NCI-H1105 (cell line): Measurements from ENCODE around the gene CNST.
"Not testable (repeated sequence)": the region's sequence is repeated elsewhere in the genome, so short reads cannot be mapped to it uniquely, and the experiment has no call there.

Experiments used
- DNase-seq: peaks from one replicate; lab custom pipeline; 2025; lab: John Stamatoyannopoulos, UW

Gene CNST

GRCh38 chr1:246587032-246587431 lies 20.8 kb downstream of the CNST start:
- DNase-seq, result no peak

GRCh38 chr1:246587606-246588005 lies 21.4 kb downstream of the CNST start:
- DNase-seq, result no peak

DNA sequence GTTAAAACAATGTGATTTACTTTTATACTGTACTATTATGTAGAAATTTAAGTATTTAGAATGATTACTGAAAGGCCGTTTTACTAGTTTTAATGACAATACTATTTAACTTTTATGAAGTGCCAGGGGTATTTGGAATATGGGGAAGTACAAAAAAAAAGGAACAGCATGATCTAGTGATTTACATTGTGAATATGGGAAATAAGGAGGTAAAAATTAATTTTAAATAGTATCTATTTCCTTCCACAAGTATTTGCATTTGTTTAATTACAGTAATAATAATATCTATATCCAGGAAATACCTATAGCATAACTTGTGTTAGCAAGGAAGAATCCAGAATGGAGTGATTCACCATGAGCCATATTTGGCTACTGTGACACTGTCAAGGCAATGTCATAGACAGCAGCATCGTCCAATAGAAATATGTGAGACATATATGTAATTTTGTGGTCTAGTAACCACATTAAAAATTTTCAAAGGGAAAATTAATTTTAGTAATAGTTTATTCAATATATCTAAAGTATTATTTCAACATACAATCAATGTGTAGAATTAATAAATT lies 22.0 kb downstream of the CNST start:
- DNase-seq, result no peak

DNA sequence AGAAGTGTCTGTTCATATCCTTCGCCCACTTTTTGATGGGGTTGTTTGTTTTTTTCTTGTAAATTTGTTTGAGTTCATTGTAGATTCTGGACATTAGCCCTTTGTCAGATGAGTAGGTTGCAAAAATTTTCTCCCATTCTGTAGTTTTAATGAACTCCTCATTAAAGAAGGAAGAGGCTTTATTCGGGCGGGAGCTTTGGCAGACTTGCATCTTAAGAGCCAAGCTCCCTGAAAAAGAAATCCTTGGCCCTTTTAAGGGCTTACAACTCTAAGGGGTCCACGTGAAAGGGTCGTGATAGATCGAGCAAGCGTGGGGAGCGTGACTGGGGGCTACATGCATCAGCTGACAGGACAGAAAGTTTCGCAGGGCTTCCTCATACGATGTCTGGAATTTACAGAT lies 23.7 kb downstream of the CNST start:
- not testable (repeated sequence) for DNase-seq

GRCh38 chr1:246591047-246591446 lies 24.8 kb downstream of the CNST start:
- DNase-seq, result no peak

DNA sequence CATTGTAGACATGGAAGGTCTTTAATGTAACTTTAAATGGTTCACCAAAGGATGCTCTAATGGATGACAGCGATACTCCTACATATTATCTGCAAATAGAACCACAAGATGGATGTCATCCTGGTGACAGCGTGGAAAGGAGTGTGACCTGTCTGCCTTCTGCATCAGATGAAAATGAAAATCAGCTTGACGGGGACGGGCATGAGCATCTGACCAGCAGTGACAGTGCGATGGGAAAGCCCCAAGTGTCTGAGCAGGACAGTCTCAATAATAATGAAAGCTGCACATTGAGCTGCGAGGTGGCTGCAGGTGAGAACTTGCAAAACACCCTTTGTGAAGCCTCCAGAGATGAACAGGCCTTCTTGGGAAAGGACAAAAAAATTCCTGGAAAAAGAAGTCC lies 25.2 kb downstream of the CNST start:
- DNase-seq, result no peak

GRCh38 chr1:246591958-246592357 lies 25.7 kb downstream of the CNST start:
- DNase-seq, result no peak

GRCh38 chr1:246592695-246593094 lies 26.4 kb downstream of the CNST start:
- no peak for DNase-seq

DNA sequence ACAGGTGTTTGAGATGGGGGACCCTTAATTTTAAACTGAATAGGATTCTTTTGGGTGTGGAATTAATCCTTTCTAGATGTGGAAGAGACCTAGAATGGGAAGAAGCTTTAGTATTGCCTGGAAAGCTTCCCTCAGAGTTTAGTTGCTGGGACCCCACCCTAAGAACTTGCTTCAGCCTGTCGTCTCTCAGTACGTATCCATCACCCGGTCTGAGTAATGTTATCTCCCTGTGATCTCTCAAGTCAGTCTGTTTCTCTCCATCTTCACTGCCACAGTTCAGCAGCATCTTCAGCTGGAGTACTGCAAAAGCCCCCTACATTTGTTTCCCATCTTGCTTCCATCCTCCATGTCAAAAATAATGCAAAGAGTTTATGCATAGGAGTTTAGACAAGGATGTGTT lies 28.9 kb downstream of the CNST start:
- no peak for DNase-seq

GRCh38 chr1:246597340-246597739 lies 31.1 kb downstream of the CNST start:
- DNase-seq, result no peak

GRCh38 chr1:246597971-246598370 lies 31.7 kb downstream of the CNST start:
- no peak for DNase-seq

GRCh38 chr1:246599315-246599714 lies 33.1 kb downstream of the CNST start:
- no peak for DNase-seq

GRCh38 chr1:246600579-246600978 lies 34.3 kb downstream of the CNST start:
- DNase-seq, result no peak

- DNase-seq, result no peak
Measured at GRCh38 chr1:246602194-246602593, 35.9 kb downstream of the CNST start.

DNA sequence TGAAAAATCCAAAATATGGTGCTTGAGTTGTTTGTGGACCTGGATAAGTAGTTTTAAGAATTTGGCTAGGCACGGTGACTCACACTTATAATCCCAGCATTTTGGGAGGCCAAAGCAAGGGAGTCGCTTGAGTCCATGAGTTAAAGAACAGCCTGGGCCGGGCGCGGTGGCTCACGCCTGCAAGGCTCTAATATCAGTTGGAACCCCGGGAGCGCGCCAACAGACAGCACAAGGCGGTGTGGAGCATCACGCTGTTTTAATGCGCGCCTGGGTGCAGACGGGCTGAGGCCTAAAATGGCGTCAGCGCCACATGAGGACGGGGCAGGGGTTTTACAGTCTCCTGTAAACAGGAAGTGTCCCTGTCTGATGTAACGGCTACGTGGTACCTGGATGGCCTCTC lies 39.0 kb downstream of the CNST start:
- DNase-seq, result not testable (repeated sequence)

DNA sequence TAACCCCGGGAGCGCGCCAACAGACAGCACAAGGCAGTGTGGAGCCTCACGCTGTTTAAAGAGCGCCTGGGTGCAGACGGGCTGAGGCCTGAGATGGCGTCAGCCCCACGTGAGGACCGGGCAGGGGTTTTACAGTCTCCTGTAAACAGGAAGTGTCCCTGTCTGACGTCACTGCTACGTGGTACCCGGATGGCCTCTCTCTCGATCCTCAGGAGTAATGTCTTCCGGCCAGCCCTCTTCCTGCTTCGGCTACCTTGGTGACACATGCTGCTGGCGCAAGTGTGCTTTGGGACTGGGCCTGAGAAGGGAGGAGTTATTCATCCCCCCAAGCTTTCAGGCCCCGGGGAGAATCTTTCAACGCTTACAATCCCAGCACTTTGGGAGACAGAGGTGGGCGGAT lies 41.2 kb downstream of the CNST start:
- no peak for DNase-seq

GRCh38 chr1:246608616-246609376 lies 42.5 kb downstream of the CNST start:
- DNase-seq, result no peak

GRCh38 chr1:246609632-246610031 lies 43.4 kb downstream of the CNST start:
- no peak for DNase-seq

GRCh38 chr1:246613096-246613758 lies 47.0 kb downstream of the CNST start:
- DNase-seq, result no peak

- DNase-seq, result no peak
Measured at GRCh38 chr1:246617156-246617555, 50.9 kb downstream of the CNST start.

DNA sequence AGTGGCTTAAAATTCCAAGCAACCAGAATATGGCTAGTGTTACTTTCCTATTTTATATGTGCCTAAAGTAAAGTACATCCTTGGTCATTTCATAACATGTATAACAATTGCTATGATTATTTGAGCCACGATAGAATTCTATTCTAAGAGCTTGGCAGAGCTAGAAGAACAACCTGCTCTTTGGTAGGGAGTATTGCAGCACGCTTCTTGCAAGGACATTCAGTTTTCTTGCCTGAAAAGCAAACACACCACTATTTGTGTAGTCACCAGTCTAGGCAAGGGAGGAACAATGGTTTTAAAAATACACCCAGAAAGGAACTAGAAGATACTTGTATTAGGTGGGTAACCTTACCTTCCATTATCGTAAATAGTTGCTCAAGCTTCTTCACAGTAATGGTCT lies 51.5 kb downstream of the CNST start:
- DNase-seq, result no peak

GRCh38 chr1:246618240-246618808 lies 52.1 kb downstream of the CNST start:
- no peak for DNase-seq

DNA sequence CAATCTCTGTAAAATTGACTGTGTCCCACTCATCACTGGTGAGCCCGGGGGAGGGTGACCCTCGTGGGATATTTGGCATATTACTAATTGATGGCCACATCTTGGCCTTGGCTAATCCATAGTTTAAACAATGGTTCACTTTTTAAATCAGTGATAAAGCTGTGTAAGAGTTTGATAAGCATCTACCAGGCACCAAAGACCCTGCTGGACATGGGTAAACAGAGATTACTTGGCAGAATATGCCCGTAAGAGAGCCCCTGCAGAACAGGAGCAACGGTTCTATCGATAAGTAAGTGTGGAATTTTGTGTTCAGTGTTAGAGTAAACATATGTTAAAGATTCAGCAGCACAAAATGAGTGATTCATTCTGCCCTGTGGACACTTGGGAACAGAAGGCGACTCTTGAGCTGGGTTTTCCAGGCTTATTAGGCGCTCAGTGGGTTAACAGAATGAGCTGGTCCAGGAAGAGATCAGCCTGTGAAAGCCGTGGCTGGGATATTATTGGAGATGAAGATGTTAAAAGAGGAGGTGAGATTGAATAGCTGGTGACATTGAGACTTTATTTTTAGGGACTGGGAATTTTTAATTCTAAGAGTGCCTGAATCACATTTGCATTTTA lies 55.9 kb downstream of the CNST start:
- DNase-seq, result no peak
